Large intestine (tissue), 3 donors: ENCODE measurements around the gene ALDH2. TPM values are rescaled to one million over a fixed set of nuclear protein-coding genes. Genes with fewer than 3 reads are reported as not detected.

Experiments used
- DNase-seq, 2 donors: peaks; one replicate each; pipeline versions ENCODE4 v3.0.0 to v3.0.0-alpha.2; 2013
- H3K27ac ChIP-seq: one replicate; pipeline ENCODE4 v1.5.1; 2013; ENCODE audit warnings: low read length
- H3K27me3 ChIP-seq: 2 replicates; pipeline ENCODE4 v1.6.1; 2013; ENCODE audit warnings: low read length; ENCODE audit not compliant: control insufficient read depth, insufficient read depth
- H3K36me3 ChIP-seq: 2 replicates; pipeline ENCODE4 v1.6.1; 2013; ENCODE audit warnings: low read length; ENCODE audit not compliant: control insufficient read depth, insufficient read depth
- H3K4me1 ChIP-seq: one replicate; pipeline ENCODE4 v1.6.1; 2013; ENCODE audit warnings: low read length; ENCODE audit not compliant: control insufficient read depth, insufficient read depth
- H3K4me3 ChIP-seq: one replicate; pipeline ENCODE4 v1.5.1; 2013; ENCODE audit warnings: low read length
- H3K9me3 ChIP-seq: one replicate; pipeline ENCODE4 v1.6.1; 2013; ENCODE audit warnings: mild to moderate bottlenecking, low read depth, low read length, moderate library complexity; ENCODE audit not compliant: control insufficient read depth
- WGBS: methylation state at CpG from one replicate; pipeline ENCODE4 v1.1.5; 2013; ENCODE audit warnings: low lambda C conversion rate; ENCODE audit not compliant: insufficient coverage; 5-methylcytosine and 5-hydroxymethylcytosine counted together
- polyA plus RNA-seq: library from polyadenylated mRNA; unstranded; fragments of 120-200 nt; gene quantifications from one replicate; pipeline ENCODE4 v1.2.1, GENCODE V29; 2013

ALDH2 gene
- polyA plus RNA-seq, 1 donor: 100 TPM

- no CpG with 5 or more reads among the region's 3 CpGs for WGBS
Observed at GRCh38 chr12:111838353-111838752, 71.6 kb downstream of the ALDH2 start.

GRCh38 chr12:111840807-111841206 is 74.1 kb downstream of the ALDH2 start:
- Histone ChIP-seq H3K9me3 (no peaks in the 10 kb centered on the region), H3K27me3 (no peaks in the 10 kb centered on the region), H3K4me1 (peaks cover 17% of the 10 kb centered on the region), H3K27ac (peak overlapping the region; percentile 85), H3K4me3 (peak overlapping the region; percentile 57), H3K36me3 (peaks cover 18% of the 10 kb centered on the region)
- no peak for DNase-seq
- 0% methylated on average over 1 of the region's 11 CpGs for WGBS

More at GRCh38 chr12:111838353-111838752, 71.6 kb downstream of the ALDH2 start:
- no peaks in the 10 kb centered on the region for H3K9me3 ChIP-seq
- no peak for DNase-seq
- no peak overlapping the region for H3K4me3 ChIP-seq
- peaks cover 9% of the 10 kb centered on the region for H3K4me1 ChIP-seq
- H3K36me3 ChIP-seq: peaks cover 10% of the 10 kb centered on the region
- no peak overlapping the region for H3K27ac ChIP-seq
- no peaks in the 10 kb centered on the region for H3K27me3 ChIP-seq

GRCh38 chr12:111841236-111841749 is 74.6 kb downstream of the ALDH2 start:
- Histone ChIP-seq H3K36me3 (peaks cover 18% of the 10 kb centered on the region), H3K9me3 (no peaks in the 10 kb centered on the region), H3K4me1 (peaks cover 17% of the 10 kb centered on the region), H3K27me3 (no peaks in the 10 kb centered on the region), H3K4me3 (peak overlapping the region; percentile 57), H3K27ac (peak overlapping the region; percentile 85)
- no peak for DNase-seq
- 0% methylated on average over 4 of the region's 13 CpGs for WGBS

GRCh38 chr12:111841750-111842555 is 75.2 kb downstream of the ALDH2 start, which contains the start of gene MAPKAPK5:
Gene MAPKAPK5 (plus strand): TSS chr12:111842228. CDS start chr12:111842734, 506 bp downstream.
- peak within 1 kb of the TSS; percentile 57 for H3K4me3 ChIP-seq
- H3K4me1 ChIP-seq: peaks cover 17% of the 10 kb centered on the region
- DNase-seq: peak; percentile 96 to 97
- no peaks in the 10 kb centered on the region for H3K9me3 ChIP-seq
- H3K27me3 ChIP-seq: no peaks in the 10 kb centered on the region
- H3K36me3 ChIP-seq: peaks cover 18% of the 10 kb centered on the region
- WGBS: no CpG with 5 or more reads among the region's 84 CpGs
- H3K27ac ChIP-seq: peak within 1 kb of the TSS; percentile 85

- peak; percentile 50 to 87 for DNase-seq
- Histone ChIP-seq H3K4me3 (peak overlapping the region; percentile 57), H3K27me3 (no peaks in the 10 kb centered on the region), H3K9me3 (no peaks in the 10 kb centered on the region), H3K36me3 (peaks cover 18% of the 10 kb centered on the region), H3K27ac (peak overlapping the region; percentile 85), H3K4me1 (peaks cover 17% of the 10 kb centered on the region)
- WGBS: 14% methylated on average over 4 of the region's 44 CpGs
Observed at GRCh38 chr12:111842556-111843396, 76.0 kb downstream of the ALDH2 start.

GRCh38 chr12:111846016-111846415 is 79.3 kb downstream of the ALDH2 start:
- no peak for DNase-seq
- Histone ChIP-seq H3K9me3 (peaks cover 5% of the 10 kb centered on the region), H3K36me3 (peaks cover 16% of the 10 kb centered on the region), H3K27ac (no peak overlapping the region), H3K27me3 (no peaks in the 10 kb centered on the region), H3K4me1 (peaks cover 11% of the 10 kb centered on the region), H3K4me3 (no peak overlapping the region)
- WGBS: no CpG with 5 or more reads among the region's 2 CpGs

- no peaks in the 10 kb centered on the region for H3K27me3 ChIP-seq
- peaks cover 5% of the 10 kb centered on the region for H3K9me3 ChIP-seq
- peaks cover 18% of the 10 kb centered on the region for H3K36me3 ChIP-seq
- no peak overlapping the region for H3K4me3 ChIP-seq
- DNase-seq: peak in 1 of 2 donors; percentile 46
- no CpG with 5 or more reads among the region's 2 CpGs for WGBS
- no peak overlapping the region for H3K27ac ChIP-seq
- H3K4me1 ChIP-seq: no peaks in the 10 kb centered on the region
Observed at GRCh38 chr12:111850526-111850925, 83.8 kb downstream of the ALDH2 start.

GRCh38 chr12:111858186-111858585 is 91.5 kb downstream of the ALDH2 start:
- WGBS: 75% methylated on average over 1 of the region's 2 CpGs
- peaks cover 8% of the 10 kb centered on the region for H3K9me3 ChIP-seq
- DNase-seq: no peak
- no peak overlapping the region for H3K4me3 ChIP-seq
- no peaks in the 10 kb centered on the region for H3K4me1 ChIP-seq
- H3K27me3 ChIP-seq: no peaks in the 10 kb centered on the region
- peaks cover 14% of the 10 kb centered on the region for H3K36me3 ChIP-seq
- no peak overlapping the region for H3K27ac ChIP-seq

- Histone ChIP-seq H3K36me3 (peaks cover 16% of the 10 kb centered on the region), H3K27me3 (no peaks in the 10 kb centered on the region), H3K9me3 (peaks cover 8% of the 10 kb centered on the region), H3K4me1 (no peaks in the 10 kb centered on the region), H3K27ac (no peak overlapping the region), H3K4me3 (no peak overlapping the region)
- no peak for DNase-seq
- no CpG with 5 or more reads among the region's 7 CpGs for WGBS
Observed at GRCh38 chr12:111858778-111859177, 92.0 kb downstream of the ALDH2 start.

GRCh38 chr12:111864913-111865312 is 98.2 kb downstream of the ALDH2 start:
- DNase-seq: no peak
- H3K27ac ChIP-seq: no peak overlapping the region
- H3K4me1 ChIP-seq: no peaks in the 10 kb centered on the region
- H3K36me3 ChIP-seq: peaks cover 43% of the 10 kb centered on the region
- no peaks in the 10 kb centered on the region for H3K9me3 ChIP-seq
- WGBS: 88% methylated on average over 1 of the region's 1 CpG
- no peaks in the 10 kb centered on the region for H3K27me3 ChIP-seq
- no peak overlapping the region for H3K4me3 ChIP-seq
